Motor neuron (in vitro differentiated cells): ENCODE results near the gene ARSG. TPM values are rescaled to one million over a fixed set of nuclear protein-coding genes. Genes with fewer than 3 reads are reported as not detected.

Experiments
- ATAC-seq, 8 experiments: fragments of 200-7000 bp; cut with Tn5 transposase; replicated peaks in 6 of 8; 2 replicates each; pipeline ENCODE4 v1.8.0; 2021; ENCODE audit warnings: mild to moderate bottlenecking in 8 of 8, moderate library complexity in 8 of 8
- H3K27ac ChIP-seq, 2 donors: fragments of 250-450 bp; sonication (Bioruptor Pico); 2 replicates each; pipeline ENCODE4 v1.9.0; 2021; ENCODE audit warnings: antibody characterized with exemption in 2 of 2, mild to moderate bottlenecking in 2 of 2, moderate library complexity in 1 of 2
- H3K4me1 ChIP-seq, 2 donors: fragments of 250-450 bp; sonication (Bioruptor Pico); replicated peaks in 1 of 2; 2 replicates each; pipeline ENCODE4 v1.6.1; 2021; ENCODE audit warnings: antibody characterized with exemption in 2 of 2, mild to moderate bottlenecking in 2 of 2, moderate library complexity in 1 of 2
- H3K4me3 ChIP-seq, 5 donors: fragments of 250-450 bp; sonication (Bioruptor Pico); 2 replicates each; pipeline ENCODE4 v1.9.0; 2021; ENCODE audit warnings: antibody characterized with exemption in 5 of 5, mild to moderate bottlenecking in 5 of 5, moderate library complexity in 4 of 5
- WGBS, 10 experiments: fragments of 450-650 bp; shearing (Covaris generic); methylation state at CpG; one replicate each; pipeline ENCODE4 v1.0.0; 2022; 5-methylcytosine and 5-hydroxymethylcytosine counted together
- in situ Hi-C, 9 experiments: fragments of 400-800 bp; cut with MboI; loops; one replicate each; pipeline ENCODE4 v1.15.0; 2021; ENCODE audit warnings: low sequenced_read_pairs in 9 of 9, low pct_unique_long_range_greater_than_20kb in 2 of 9; ENCODE audit not compliant: unreplicated experiment in 9 of 9
- total RNA-seq, 8 experiments: library from RNA; unstranded; fragments of 300-600 nt; gene quantifications; 2 replicates each; pipeline versions ENCODE4 v1.2.3 to v1.2.4, GENCODE V29; 2022

ARSG gene
- total RNA-seq, 8 experiments from 2014 or later = 6.9 to 36.5 (median 12.6) TPM

DNA sequence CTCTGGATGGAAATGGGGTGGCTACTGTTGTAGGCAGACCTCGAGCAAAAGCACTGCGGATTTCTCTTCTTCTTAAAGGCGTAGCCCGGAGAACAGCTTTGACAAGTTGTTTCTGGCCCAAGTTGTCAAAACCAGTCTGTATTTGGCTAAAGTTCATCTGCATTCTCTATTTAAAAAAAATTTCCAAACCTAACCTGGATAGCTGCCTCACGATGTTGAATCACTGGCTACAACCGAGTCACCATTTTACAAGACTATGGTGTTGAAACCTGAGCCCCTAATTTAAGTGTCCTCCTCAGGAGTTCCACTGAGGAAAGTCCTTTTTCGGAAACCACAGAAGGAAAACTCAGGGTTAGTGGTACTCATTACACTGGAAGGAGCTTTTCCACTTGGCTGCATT, 1.8 kb upstream of the ARSG start:
- Histone ChIP-seq H3K4me3 (peak overlapping the region; percentile 55 to 84 (median 69)), H3K27ac (no peak overlapping the region), H3K4me1 (peaks cover 17 to 18% of the 10 kb centered on the region in 2 donors)
- 17 to 94% (median 67%) methylated on average over 1 to 6 of the region's 7 CpGs; no CpG with 5 or more reads in 2 of the 10 experiments for WGBS, 10 experiments
- in situ Hi-C loops = loop anchor here in 1 of 9 experiments (25.0 kb wide), 1 partner anchor 148 kb away; no protein-coding TSS in a partner anchor
- ATAC-seq = no peak

- H3K4me1 ChIP-seq = peaks cover 17 to 18% of the 10 kb centered on the region in 2 donors
- in situ Hi-C loops = loop anchor here in 1 of 9 experiments (25.0 kb wide), 1 partner anchor 147 kb away; no protein-coding TSS in a partner anchor
- 2 to 66% (median 15%) methylated on average over 3 to 8 of the region's 9 CpGs; no CpG with 5 or more reads in 2 of the 10 experiments for WGBS, 10 experiments
- no peak overlapping the region for H3K27ac ChIP-seq
- ATAC-seq = no peak
- peak overlapping the region; percentile 55 to 84 (median 69) for H3K4me3 ChIP-seq
Measured at GRCh38 chr17:68289936-68290267, 1.4 kb upstream of the ARSG start.

DNA sequence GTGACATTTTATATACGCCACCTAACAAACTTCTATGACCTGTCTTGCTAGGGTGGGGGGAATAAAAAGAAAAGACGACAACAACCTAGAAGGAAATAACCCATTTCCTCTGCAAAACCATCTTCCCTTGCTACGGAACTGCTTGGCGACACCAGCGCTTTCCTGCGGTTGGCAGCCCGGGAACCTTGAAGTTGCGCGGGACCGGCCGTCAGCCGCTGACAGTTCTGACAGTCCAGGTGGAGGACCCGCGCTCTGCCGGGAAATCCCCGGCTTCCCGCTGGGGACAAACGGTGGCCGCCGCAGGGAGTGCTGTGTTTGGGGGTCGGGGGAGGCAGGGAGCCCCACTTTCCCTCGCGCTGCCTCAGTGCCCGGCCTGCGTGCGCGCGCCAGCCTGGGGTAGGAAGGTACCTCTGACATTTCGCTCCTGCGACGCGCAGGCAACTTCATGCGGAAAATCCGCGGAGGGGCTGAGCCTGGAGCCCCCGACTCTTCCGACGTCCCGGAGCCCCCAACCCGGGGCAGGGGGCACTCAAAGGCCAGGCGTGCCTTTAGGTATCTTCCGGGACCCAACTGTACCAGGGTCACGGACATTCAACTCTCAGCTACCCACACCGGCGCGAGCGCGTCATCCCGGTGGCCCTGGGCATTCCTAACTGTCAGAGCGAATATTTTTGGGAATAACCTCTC, 884 bp upstream of the ARSG start:
- no peak for ATAC-seq
- peak overlapping the region; percentile 91 to 94 for H3K27ac ChIP-seq
- H3K4me1 ChIP-seq = peaks cover 17 to 18% of the 10 kb centered on the region in 2 donors
- in situ Hi-C loops = loop anchor here in 1 of 9 experiments (25.0 kb wide), 1 partner anchor 147 kb away; no protein-coding TSS in a partner anchor
- H3K4me3 ChIP-seq = peak overlapping the region; percentile 55 to 84 (median 69)
- 0 to 29% (median 1%) methylated on average over 2 to 14 of the region's 50 CpGs; no CpG with 5 or more reads in 2 of the 10 experiments for WGBS, 10 experiments

- peak; percentile 59 to 70 (median 64) for ATAC-seq
- H3K4me1 ChIP-seq = peaks cover 17 to 18% of the 10 kb centered on the region in 2 donors
- H3K27ac ChIP-seq = peak overlapping the region; percentile 91 to 94
- in situ Hi-C loops = loop anchor here in 1 of 9 experiments (25.0 kb wide), 1 partner anchor 145 kb away; no protein-coding TSS in a partner anchor
- peak overlapping the region; percentile 55 to 84 (median 69) for H3K4me3 ChIP-seq
- 0 to 12% (median 3%) methylated on average over 1 to 7 of the region's 76 CpGs; no CpG with 5 or more reads in 3 of the 10 experiments for WGBS, 10 experiments
Measured at GRCh38 chr17:68291836-68292688, 767 bp downstream of the ARSG start.

DNA sequence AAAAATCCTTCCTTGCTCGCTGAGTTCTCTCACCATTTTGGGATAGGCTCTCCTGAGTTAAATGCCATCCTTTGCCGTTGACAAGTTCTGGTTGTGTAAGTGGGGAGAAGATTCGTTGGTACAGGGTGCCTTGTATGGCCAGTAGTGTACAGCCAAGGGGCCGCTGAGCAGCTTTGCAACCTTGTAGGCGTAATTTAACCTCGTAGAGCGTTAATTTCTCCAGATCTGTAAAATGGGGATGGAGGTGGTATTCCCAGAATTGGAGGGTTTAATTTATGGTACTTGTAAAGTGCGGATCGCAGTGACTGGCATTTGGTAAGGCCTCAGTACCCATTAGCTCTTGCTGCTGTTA, 1.4 kb downstream of the ARSG start:
- Histone ChIP-seq H3K4me1 (peaks cover 17 to 18% of the 10 kb centered on the region in 2 donors), H3K27ac (peak overlapping the region; percentile 91 to 94), H3K4me3 (peak overlapping the region; percentile 55 to 84 (median 69))
- 0 to 100% (median 20%) methylated on average over 1 to 9 of the region's 9 CpGs; no CpG with 5 or more reads in 1 of the 10 experiments for WGBS, 10 experiments
- in situ Hi-C loops = loop anchor here in 1 of 9 experiments (25.0 kb wide), 1 partner anchor 145 kb away; no protein-coding TSS in a partner anchor
- ATAC-seq = no peak

- no peak for ATAC-seq
- peak overlapping the region in 1 of 2 donors; percentile 66 for H3K27ac ChIP-seq
- 44 to 100% (median 84%) methylated on average over 1 to 5 of the region's 6 CpGs for WGBS, 10 experiments
- in situ Hi-C loops = loop anchor here in 1 of 9 experiments (25.0 kb wide), 1 partner anchor 144 kb away; no protein-coding TSS in a partner anchor
- H3K4me3 ChIP-seq = peak overlapping the region in 4 of 5 donors; percentile 61 to 84 (median 69)
- H3K4me1 ChIP-seq = peaks cover 13 to 14% of the 10 kb centered on the region in 2 donors
Measured at GRCh38 chr17:68293490-68294195, 2.3 kb downstream of the ARSG start.

DNA sequence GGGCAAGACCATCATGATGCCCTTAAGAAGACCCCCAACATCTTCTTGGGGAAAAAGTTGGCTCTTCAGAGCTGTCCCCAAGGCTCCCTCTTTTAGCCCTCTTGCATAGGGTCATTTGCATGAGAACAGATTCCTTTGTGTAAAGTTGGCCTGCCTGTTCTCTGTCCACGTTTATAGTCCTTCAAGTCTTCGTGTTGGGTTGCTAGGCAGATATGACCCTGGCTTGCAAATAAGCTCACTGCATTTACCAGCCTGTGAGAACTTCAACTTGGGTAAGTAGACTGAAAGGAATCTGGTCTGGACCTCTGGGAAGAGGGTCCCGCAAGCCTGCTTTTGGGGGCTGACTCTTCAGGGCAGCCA, 2.9 kb downstream of the ARSG start:
- no peak for ATAC-seq
- in situ Hi-C loops = loop anchor here in 1 of 9 experiments (25.0 kb wide), 1 partner anchor 143 kb away; no protein-coding TSS in a partner anchor
- H3K4me1 ChIP-seq = peaks cover 8 to 9% of the 10 kb centered on the region in 2 donors
- WGBS, 10 experiments = 6 to 100% (median 40%) methylated on average over 2 to 3 of the region's 3 CpGs; no CpG with 5 or more reads in 5 of the 10 experiments
- H3K27ac ChIP-seq = peak overlapping the region in 1 of 2 donors; percentile 66
- no peak overlapping the region for H3K4me3 ChIP-seq

DNA sequence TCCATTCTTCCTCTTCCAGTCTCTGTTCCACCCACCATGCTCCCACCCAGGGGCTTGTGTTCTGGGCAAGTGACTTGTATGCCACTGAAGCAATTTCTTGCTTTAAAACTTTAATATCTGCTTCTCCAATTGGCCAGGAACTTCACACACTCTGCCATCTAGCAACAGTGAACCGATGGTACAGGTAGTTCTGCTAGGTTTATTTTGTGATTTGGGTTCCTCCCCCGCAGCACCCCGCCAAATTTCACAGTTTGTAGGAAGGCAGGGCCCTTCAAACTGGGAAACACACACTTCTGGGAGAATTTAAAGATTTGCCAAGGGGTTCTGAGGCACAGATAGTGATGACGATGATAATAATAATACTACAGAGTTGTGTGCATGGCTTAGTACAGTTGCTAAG, 3.3 kb downstream of the ARSG start:
- in situ Hi-C loops = loop anchor here in 1 of 9 experiments (25.0 kb wide), 1 partner anchor 143 kb away; no protein-coding TSS in a partner anchor
- Histone ChIP-seq H3K27ac (peak overlapping the region in 1 of 2 donors; percentile 57), H3K4me1 (peaks cover 7% of the 10 kb centered on the region in 2 donors), H3K4me3 (no peak overlapping the region)
- WGBS, 10 experiments = 63 to 100% (median 75%) methylated on average over 2 to 4 of the region's 4 CpGs; no CpG with 5 or more reads in 4 of the 10 experiments
- ATAC-seq = no peak

GRCh38 chr17:68295086-68295485, 3.8 kb downstream of the ARSG start:
- peaks cover 7% of the 10 kb centered on the region in 2 donors for H3K4me1 ChIP-seq
- in situ Hi-C loops = loop anchor here in 1 of 9 experiments (25.0 kb wide), 1 partner anchor 142 kb away; no protein-coding TSS in a partner anchor
- WGBS, 10 experiments = 54 to 100% (median 95%) methylated on average over 1 to 7 of the region's 7 CpGs; no CpG with 5 or more reads in 2 of the 10 experiments
- no peak for ATAC-seq
- no peak overlapping the region for H3K27ac ChIP-seq
- H3K4me3 ChIP-seq = no peak overlapping the region

GRCh38 chr17:68296217-68297191, 5.2 kb downstream of the ARSG start:
- in situ Hi-C loops = loop anchor here in 1 of 9 experiments (25.0 kb wide), 1 partner anchor 141 kb away; no protein-coding TSS in a partner anchor
- Histone ChIP-seq H3K4me1 (peaks cover 7% of the 10 kb centered on the region in 2 donors), H3K27ac (no peak overlapping the region), H3K4me3 (no peak overlapping the region)
- WGBS, 10 experiments = 42 to 100% (median 88%) methylated on average over 3 to 15 of the region's 18 CpGs; no CpG with 5 or more reads in 1 of the 10 experiments
- peak in 3 of 8 experiments; percentile 84 to 87 (median 86) for ATAC-seq

GRCh38 chr17:68297195-68297594, 5.9 kb downstream of the ARSG start:
- in situ Hi-C loops = loop anchor here in 1 of 9 experiments (25.0 kb wide), 1 partner anchor 140 kb away; no protein-coding TSS in a partner anchor
- peak in 2 of 8 experiments; percentile 53 to 58 for ATAC-seq
- H3K27ac ChIP-seq = no peak overlapping the region
- H3K4me3 ChIP-seq = no peak overlapping the region
- H3K4me1 ChIP-seq = peaks cover 7% of the 10 kb centered on the region in 2 donors
- WGBS, 10 experiments = 0 to 100% (median 89%) methylated on average over 1 to 4 of the region's 4 CpGs; no CpG with 5 or more reads in 3 of the 10 experiments
